ENCODE data around the gene MECP2.

GRCh38 chrX:154019633-154020528 is 77.6 kb downstream of the MECP2 start, which contains the start of gene IRAK1:
- no peak for TF ChIP-seq EZH2 (IDR thresholded peaks at IDR 0.05)
- no peak for TF ChIP-seq FOXP2 (optimal IDR thresholded peaks at IDR 0.05; ENCODE audit: control extremely low read depth, extremely low read length, insufficient read depth)
- no peak; the same call in 1 of the 2 replicates for TF ChIP-seq POLR2AphosphoS5 (IDR thresholded peaks at IDR 0.05; ENCODE audit: borderline replicate concordance, low read depth, low read length)

Measured in SK-N-MC (cell line).